IPS DF 4.7 (cell line): ENCODE data around the gene XCL2.
"Not testable (repeated sequence)": the region's sequence is repeated elsewhere in the genome, so short reads cannot be mapped to it uniquely, and the experiment has no call there.

Source experiments
- DNase-seq: peaks from one replicate; pipeline ENCODE4 v3.0.0-alpha.2; 2013; ENCODE audit warnings: low spot score; ENCODE audit errors: extremely low read depth

The XCL2 gene, protein sequence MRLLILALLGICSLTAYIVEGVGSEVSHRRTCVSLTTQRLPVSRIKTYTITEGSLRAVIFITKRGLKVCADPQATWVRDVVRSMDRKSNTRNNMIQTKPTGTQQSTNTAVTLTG

GRCh38 chr1:168543840-168544498 is at the start of gene XCL2:
Gene XCL2, minus strand, starts transcription at chr1:168543997. Its CDS starts 33 bp downstream, at chr1:168543964.
- not testable (repeated sequence) for DNase-seq

- DNase-seq: no peak
These were observed 47.9 kb upstream of the XCL2 start for GRCh38 chr1:168591641-168592250.

- DNase-seq: no peak
These were observed 47.3 kb upstream of the XCL2 start for GRCh38 chr1:168591066-168591465.

- DNase-seq: no peak
These were observed 45.4 kb upstream of the XCL2 start for GRCh38 chr1:168589167-168589566.

DNA sequence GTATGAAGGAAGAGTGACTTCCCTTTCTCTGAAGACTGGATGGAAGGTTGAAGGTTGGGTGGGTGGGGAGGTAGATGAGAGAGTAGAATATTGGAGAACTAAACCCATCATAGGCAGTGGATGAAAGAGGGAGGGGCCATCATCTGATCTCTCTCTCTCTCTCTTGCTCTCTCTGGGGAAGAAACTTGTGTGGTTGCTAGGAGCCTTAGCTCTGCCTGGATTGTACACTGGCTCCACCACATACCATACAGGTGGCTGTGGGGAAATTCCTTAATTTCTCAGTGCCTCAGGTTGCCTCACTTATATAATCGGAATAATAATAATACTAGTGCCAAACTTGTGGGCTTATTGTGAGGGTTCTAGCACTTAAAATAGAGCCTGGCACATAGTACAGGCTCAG is 42.1 kb upstream of the XCL2 start:
- no peak for DNase-seq

- DNase-seq: no peak
These were observed 41.4 kb upstream of the XCL2 start for GRCh38 chr1:168585191-168585590.

DNA sequence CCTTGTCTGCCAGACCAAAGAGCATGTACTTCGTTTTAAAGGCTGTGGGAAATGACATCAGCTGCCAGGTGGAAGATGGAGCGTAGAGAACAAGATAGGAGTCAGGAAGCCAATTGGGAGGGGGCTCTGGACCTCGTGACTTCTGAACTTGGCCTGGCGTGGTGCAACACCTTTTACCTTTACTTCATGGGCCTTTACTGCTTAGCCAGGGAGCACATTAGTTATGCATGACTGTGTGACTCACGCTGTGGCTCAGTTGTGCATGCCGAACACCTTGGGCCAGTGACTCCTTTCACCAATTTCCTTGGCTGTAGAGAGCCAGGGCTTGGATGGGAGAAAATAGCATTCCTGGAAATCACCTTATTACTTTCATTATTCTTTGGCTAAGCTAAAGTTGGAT is 39.8 kb upstream of the XCL2 start:
- no peak for DNase-seq

GRCh38 chr1:168582688-168583336 is 39.0 kb upstream of the XCL2 start:
- DNase-seq: no peak

GRCh38 chr1:168581817-168582572 is 38.2 kb upstream of the XCL2 start:
- DNase-seq: no peak

- DNase-seq: not testable (repeated sequence)
These were observed 37.2 kb upstream of the XCL2 start for GRCh38 chr1:168580991-168581390.

- not testable (repeated sequence) for DNase-seq
These were observed 36.5 kb upstream of the XCL2 start for GRCh38 chr1:168580290-168580689.

DNA sequence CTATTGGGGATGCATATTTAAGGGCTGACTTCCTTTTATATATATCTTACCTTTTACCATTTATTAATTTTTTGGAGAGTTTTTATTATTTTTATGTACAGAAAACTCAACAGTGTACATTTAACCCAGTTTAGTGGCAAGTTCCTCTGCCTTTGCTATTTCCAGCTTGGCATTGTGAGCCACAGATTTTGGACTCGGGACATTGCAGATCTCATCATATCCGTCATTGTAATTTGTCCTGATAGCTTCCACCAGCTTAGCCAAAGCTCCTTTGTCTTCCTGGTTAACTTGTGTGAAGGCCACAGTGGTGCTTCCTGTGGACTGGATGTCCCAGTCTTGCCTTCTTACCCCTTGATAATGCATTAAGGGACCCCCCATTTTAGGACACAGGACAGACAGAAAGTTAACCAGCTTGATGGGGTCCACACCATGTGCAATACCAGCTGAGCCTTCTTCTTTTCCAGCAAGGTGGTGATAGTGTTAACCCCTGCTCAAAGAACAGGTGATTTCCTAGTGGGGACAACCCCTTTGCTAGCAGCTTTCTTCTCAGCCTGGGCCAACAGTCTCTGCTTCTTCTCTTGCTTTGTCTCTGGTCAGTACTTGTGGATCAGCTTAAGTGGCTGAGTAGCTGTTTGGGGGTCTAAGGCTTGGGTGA is 34.9 kb upstream of the XCL2 start:
- not testable (repeated sequence) for DNase-seq

- DNase-seq: not testable (repeated sequence)
These were observed 32.5 kb upstream of the XCL2 start, which contains the start of gene XCL1 for GRCh38 chr1:168576245-168576688. Gene XCL1, plus strand, starts transcription at chr1:168576605. Its CDS starts 33 bp downstream, at chr1:168576638.

DNA sequence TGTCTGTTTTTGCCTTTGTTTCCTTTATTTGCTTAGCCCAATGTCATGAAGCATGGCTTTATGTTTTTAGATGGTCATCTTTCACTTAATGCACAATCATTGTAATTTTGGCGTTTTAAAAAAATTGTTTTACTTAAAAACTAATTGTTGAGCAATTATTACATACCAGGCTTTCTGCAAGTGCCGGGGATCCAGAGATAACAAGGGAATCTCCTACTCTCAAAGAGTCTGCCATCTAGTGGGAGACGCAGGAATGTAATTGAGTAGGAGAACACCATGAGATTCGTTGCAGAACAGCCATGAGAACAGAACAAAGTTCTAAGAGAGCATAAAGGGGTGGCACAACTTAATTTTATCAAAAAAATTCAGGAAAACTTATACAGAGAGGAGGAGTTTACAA is 30.4 kb upstream of the XCL2 start:
- not testable (repeated sequence) for DNase-seq

DNA sequence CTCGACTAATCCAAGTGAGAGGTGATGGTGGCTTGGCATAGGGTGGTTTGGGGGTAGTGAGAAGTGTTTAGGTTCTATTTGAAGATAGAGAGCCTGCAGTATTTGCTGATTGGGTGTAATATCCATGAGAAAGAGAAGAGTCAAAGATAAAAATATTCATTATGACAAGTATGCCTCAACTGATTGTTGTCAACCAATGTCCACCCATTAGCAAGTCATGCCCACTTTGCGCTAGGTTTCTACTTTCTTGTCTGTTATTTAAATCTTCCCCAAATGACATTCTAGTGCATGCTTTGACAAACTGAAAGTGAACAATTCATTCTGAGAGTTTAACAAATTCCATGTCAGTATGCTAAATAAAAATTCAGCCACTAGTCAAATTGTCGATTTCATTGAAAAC is 28.8 kb upstream of the XCL2 start:
- DNase-seq: no peak

GRCh38 chr1:168570652-168571051 is 26.9 kb upstream of the XCL2 start:
- no peak for DNase-seq

GRCh38 chr1:168568346-168568745 is 24.5 kb upstream of the XCL2 start:
- no peak for DNase-seq

- no peak for DNase-seq
These were observed 23.8 kb upstream of the XCL2 start for GRCh38 chr1:168567568-168567967.

GRCh38 chr1:168567007-168567406 is 23.2 kb upstream of the XCL2 start:
- no peak for DNase-seq

DNA sequence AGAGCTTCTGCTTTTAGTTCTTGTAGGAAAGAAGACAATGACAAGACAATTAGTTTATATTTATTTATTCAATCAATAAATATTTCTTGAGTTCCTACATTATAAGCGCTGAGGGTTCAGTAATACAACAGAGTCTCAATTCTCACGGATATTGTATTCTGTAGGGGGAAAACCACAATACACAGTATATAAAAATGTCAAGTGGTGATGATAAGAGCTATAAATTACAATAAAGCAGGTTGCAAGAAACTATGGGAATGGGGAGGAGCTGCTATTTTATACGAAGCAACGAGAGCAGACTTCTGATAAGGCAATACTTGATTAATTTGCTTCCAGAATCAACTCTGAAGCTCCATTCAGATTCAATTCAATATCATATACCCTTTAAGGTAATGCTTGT is 22.0 kb upstream of the XCL2 start:
- no peak for DNase-seq

DNA sequence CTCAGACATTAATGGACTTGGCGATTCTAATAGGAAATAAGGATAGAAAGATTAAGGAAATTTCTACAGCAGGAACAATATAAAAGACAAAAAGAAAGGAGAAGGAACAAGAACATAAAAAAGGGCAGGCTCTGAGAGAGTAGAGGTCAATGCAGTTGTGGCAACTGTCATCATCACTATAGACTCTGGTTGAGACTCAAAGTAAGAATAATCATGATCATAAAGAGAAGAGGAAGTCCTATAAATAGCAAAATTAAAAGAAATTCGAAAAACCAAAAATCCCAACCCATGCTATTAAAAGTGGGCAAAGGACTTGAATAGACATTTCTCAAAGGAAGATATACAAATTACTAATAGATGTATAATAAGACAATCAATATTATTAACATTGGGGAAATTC is 18.2 kb upstream of the XCL2 start:
- DNase-seq: no peak
